Measurements from ENCODE around the gene DFFA.
A peak's percentile ranks its signal among the peaks of the same experiment; 100 is the strongest.
"Not testable (repeated sequence)": the region's sequence is repeated elsewhere in the genome, so short reads cannot be mapped to it uniquely, and the experiment has no call there.

The DFFA gene

GRCh38 chr1:10430216-10431069 lies 41.9 kb downstream of the DFFA start, which contains the start of gene CENPS:
Gene CENPS (plus strand): TSS chr1:10430433. CDS start chr1:10430518, 85 bp downstream.
- DNase-seq (ENCODE audit: low read depth) = peak; percentile 50

GRCh38 chr1:10429868-10430215 lies 42.5 kb downstream of the DFFA start:
- no peak for DNase-seq (ENCODE audit: low read depth)

GRCh38 chr1:10428984-10429383 lies 43.3 kb downstream of the DFFA start:
- DNase-seq (ENCODE audit: low read depth) = no peak

- DNase-seq (ENCODE audit: low read depth) = not testable (repeated sequence)
These were observed 45.8 kb downstream of the DFFA start for GRCh38 chr1:10426535-10426848.

GRCh38 chr1:10425826-10426534 lies 46.3 kb downstream of the DFFA start:
- not testable (repeated sequence) for DNase-seq (ENCODE audit: low read depth)

- no peak for DNase-seq (ENCODE audit: low read depth)
These were observed 47.7 kb downstream of the DFFA start for GRCh38 chr1:10424651-10425050.

GRCh38 chr1:10424034-10424433 lies 48.3 kb downstream of the DFFA start:
- DNase-seq (ENCODE audit: low read depth) = peak; percentile 58

- no peak for DNase-seq (ENCODE audit: low read depth)
These were observed 50.7 kb downstream of the DFFA start for GRCh38 chr1:10421637-10422036.

GRCh38 chr1:10419351-10419750 lies 53.0 kb downstream of the DFFA start:
- no peak for DNase-seq (ENCODE audit: low read depth)

- DNase-seq (ENCODE audit: low read depth) = not testable (repeated sequence)
These were observed 53.6 kb downstream of the DFFA start for GRCh38 chr1:10418741-10419140.

GRCh38 chr1:10415967-10416366 lies 56.4 kb downstream of the DFFA start:
- not testable (repeated sequence) for DNase-seq (ENCODE audit: low read depth)

GRCh38 chr1:10415211-10415930 lies 57.0 kb downstream of the DFFA start:
- peak; percentile 61 for DNase-seq (ENCODE audit: low read depth)

GRCh38 chr1:10407201-10407600 lies 65.1 kb downstream of the DFFA start:
- DNase-seq (ENCODE audit: low read depth) = no peak

All from GM04503 (cell line).